ENCODE results near the gene BCL2L13.

BCL2L13 gene

GRCh38 chr22:17739196-17739975 lies 100.8 kb downstream of the BCL2L13 start:
- Histone ChIP-seq H3K9ac (ENCODE audit: insufficient read length, low read depth) (no peak overlapping the region), H3K27me3 (ENCODE audit: insufficient read depth, insufficient read length) (no peaks in the 10 kb centered on the region), H3K4me1 (ENCODE audit: insufficient read depth, insufficient read length) (peaks cover 5% of the 10 kb centered on the region), H3K4me3 (ENCODE audit: insufficient read length, low read depth) (no peak overlapping the region), H3K9me3 (ENCODE audit: insufficient read depth, low read length) (no peaks in the 10 kb centered on the region), H3K36me3 (ENCODE audit: insufficient read depth, insufficient read length, low read length) (peaks cover 22% of the 10 kb centered on the region)
- DNase-seq (ENCODE audit: low read depth, low spot score) = no peak
- no peak for TF ChIP-seq ZNF274 (IDR thresholded peaks at IDR 0.05; ENCODE audit: low read depth, low read length)
- TF ChIP-seq YY1 (IDR thresholded peaks at IDR 0.05; ENCODE audit: insufficient read depth, insufficient read length) = no peak
- TF ChIP-seq SUZ12 (IDR thresholded peaks at IDR 0.05; ENCODE audit: extremely low read depth, insufficient read depth, insufficient read length) = no peak

DNA sequence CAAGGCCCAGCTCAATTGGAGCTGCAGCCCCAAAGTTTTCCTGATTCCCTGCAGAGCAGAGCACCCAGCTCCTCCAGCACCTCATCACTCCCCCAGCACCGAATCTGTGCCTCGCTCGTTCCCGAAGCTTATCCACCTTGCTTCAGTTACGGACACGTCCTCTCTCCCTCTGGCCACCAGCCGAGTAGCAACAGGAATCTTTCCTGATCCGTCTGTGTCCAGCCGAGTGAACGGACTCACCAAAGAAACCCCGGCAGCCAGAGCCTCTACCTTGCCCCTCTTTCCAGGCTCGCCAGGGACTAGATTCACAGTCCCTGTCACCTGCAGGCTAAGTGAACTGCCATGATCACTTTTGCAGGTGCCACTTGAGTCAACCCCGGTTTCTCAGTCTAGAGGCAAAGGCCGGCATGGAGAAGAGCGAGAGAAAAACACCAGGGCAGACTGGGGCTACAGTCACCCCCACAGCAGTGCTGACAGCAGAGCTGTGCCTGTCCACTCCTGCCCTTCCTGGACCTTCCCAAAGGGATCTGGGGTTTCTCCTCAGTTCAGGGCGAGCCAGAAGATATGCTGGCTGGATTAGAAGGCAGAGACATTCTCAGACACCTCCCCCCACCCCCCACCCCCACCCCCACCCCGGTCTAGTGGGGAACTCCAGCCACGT lies 103.4 kb downstream of the BCL2L13 start:
- Histone ChIP-seq H3K27me3 (ENCODE audit: insufficient read depth, insufficient read length) (no peaks in the 10 kb centered on the region), H3K36me3 (ENCODE audit: insufficient read depth, insufficient read length, low read length) (peaks cover 6% of the 10 kb centered on the region), H3K9me3 (ENCODE audit: insufficient read depth, low read length) (no peaks in the 10 kb centered on the region), H3K4me1 (ENCODE audit: insufficient read depth, insufficient read length) (peaks cover 8% of the 10 kb centered on the region), H3K4me3 (ENCODE audit: insufficient read length, low read depth) (no peak overlapping the region), H3K9ac (ENCODE audit: insufficient read length, low read depth) (peak overlapping the region; percentile 32)
- no peak for DNase-seq (ENCODE audit: low read depth, low spot score)
- no peak for TF ChIP-seq ZNF274 (IDR thresholded peaks at IDR 0.05; ENCODE audit: low read depth, low read length)
- TF ChIP-seq SUZ12 (IDR thresholded peaks at IDR 0.05; ENCODE audit: extremely low read depth, insufficient read depth, insufficient read length) = no peak
- no peak for TF ChIP-seq YY1 (IDR thresholded peaks at IDR 0.05; ENCODE audit: insufficient read depth, insufficient read length)

- peaks cover 8% of the 10 kb centered on the region for H3K4me1 ChIP-seq (ENCODE audit: insufficient read depth, insufficient read length)
- peak; percentile 72 for DNase-seq (ENCODE audit: low read depth, low spot score)
- H3K9me3 ChIP-seq (ENCODE audit: insufficient read depth, low read length) = no peaks in the 10 kb centered on the region
- H3K36me3 ChIP-seq (ENCODE audit: insufficient read depth, insufficient read length, low read length) = peaks cover 6% of the 10 kb centered on the region
- TF ChIP-seq YY1 (IDR thresholded peaks at IDR 0.05; ENCODE audit: insufficient read depth, insufficient read length) = no peak
- TF ChIP-seq SUZ12 (IDR thresholded peaks at IDR 0.05; ENCODE audit: extremely low read depth, insufficient read depth, insufficient read length) = no peak
- no peak for TF ChIP-seq ZNF274 (IDR thresholded peaks at IDR 0.05; ENCODE audit: low read depth, low read length)
- H3K27me3 ChIP-seq (ENCODE audit: insufficient read depth, insufficient read length) = no peaks in the 10 kb centered on the region
- H3K9ac ChIP-seq (ENCODE audit: insufficient read length, low read depth) = peak overlapping the region; percentile 17
- no peak overlapping the region for H3K4me3 ChIP-seq (ENCODE audit: insufficient read length, low read depth)
Measured at GRCh38 chr22:17742527-17742902, 104.0 kb downstream of the BCL2L13 start.

DNA sequence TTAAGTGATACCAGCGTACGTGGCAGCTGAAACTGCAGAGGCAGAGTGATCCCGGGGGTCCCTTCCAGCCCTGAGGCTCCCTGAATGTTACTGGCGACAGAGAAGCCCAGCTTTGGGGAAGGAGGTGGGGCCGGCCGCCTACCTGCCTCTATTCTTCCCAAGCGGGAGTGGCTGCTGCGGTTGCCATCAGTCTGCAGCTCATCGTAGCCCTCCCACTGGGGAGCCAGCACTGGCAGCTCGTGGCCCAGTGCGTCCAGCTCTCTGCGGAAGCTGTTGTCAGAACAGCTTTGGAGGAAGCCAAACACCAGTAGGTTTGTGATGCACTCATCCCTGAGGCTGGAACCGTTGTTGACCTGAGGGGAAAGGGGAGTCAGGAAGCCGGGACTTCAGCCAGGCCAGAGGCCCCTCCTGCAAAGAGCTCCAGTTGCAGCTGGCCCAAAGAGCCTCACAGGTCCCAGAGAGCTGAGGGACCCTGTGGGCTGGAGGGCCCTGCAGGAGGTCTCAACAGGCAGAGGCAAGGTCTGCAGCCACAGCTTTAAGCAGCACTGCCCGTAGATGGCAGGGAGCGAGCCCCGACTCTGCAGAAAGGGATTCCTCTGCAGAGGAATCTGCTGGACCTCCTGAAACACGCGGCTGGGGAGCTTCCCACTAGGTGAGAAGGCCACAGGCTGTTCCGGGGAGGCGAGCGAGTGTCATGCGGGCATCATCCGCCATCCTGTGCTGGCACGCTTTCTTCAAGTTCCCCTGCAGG lies 105.3 kb downstream of the BCL2L13 start:
- Histone ChIP-seq H3K4me3 (ENCODE audit: insufficient read length, low read depth) (no peak overlapping the region), H3K9ac (ENCODE audit: insufficient read length, low read depth) (peak overlapping the region; percentile 17)
- TF ChIP-seq SUZ12 (IDR thresholded peaks at IDR 0.05; ENCODE audit: extremely low read depth, insufficient read depth, insufficient read length) = no peak
- TF ChIP-seq YY1 (IDR thresholded peaks at IDR 0.05; ENCODE audit: insufficient read depth, insufficient read length) = no peak
- no peak for TF ChIP-seq ZNF274 (IDR thresholded peaks at IDR 0.05; ENCODE audit: low read depth, low read length)

GRCh38 chr22:17744430-17744829 lies 105.9 kb downstream of the BCL2L13 start:
- H3K9ac ChIP-seq (ENCODE audit: insufficient read length, low read depth) = peak overlapping the region; percentile 17
- no peak overlapping the region for H3K4me3 ChIP-seq (ENCODE audit: insufficient read length, low read depth)
- H3K27me3 ChIP-seq (ENCODE audit: insufficient read depth, insufficient read length) = no peaks in the 10 kb centered on the region
- DNase-seq (ENCODE audit: low read depth, low spot score) = no peak
- no peak for TF ChIP-seq YY1 (IDR thresholded peaks at IDR 0.05; ENCODE audit: insufficient read depth, insufficient read length)
- TF ChIP-seq ZNF274 (IDR thresholded peaks at IDR 0.05; ENCODE audit: low read depth, low read length) = no peak
- no peak for TF ChIP-seq SUZ12 (IDR thresholded peaks at IDR 0.05; ENCODE audit: extremely low read depth, insufficient read depth, insufficient read length)
- no peaks in the 10 kb centered on the region for H3K9me3 ChIP-seq (ENCODE audit: insufficient read depth, low read length)
- H3K36me3 ChIP-seq (ENCODE audit: insufficient read depth, insufficient read length, low read length) = no peaks in the 10 kb centered on the region
- H3K4me1 ChIP-seq (ENCODE audit: insufficient read depth, insufficient read length) = peaks cover 8% of the 10 kb centered on the region

More for the DNA sequence above, 105.3 kb downstream of the BCL2L13 start:
- Histone ChIP-seq H3K4me1 (ENCODE audit: insufficient read depth, insufficient read length) (peaks cover 8% of the 10 kb centered on the region), H3K36me3 (ENCODE audit: insufficient read depth, insufficient read length, low read length) (no peaks in the 10 kb centered on the region), H3K9me3 (ENCODE audit: insufficient read depth, low read length) (no peaks in the 10 kb centered on the region), H3K27me3 (ENCODE audit: insufficient read depth, insufficient read length) (no peaks in the 10 kb centered on the region)
- DNase-seq (ENCODE audit: low read depth, low spot score) = no peak

DNA sequence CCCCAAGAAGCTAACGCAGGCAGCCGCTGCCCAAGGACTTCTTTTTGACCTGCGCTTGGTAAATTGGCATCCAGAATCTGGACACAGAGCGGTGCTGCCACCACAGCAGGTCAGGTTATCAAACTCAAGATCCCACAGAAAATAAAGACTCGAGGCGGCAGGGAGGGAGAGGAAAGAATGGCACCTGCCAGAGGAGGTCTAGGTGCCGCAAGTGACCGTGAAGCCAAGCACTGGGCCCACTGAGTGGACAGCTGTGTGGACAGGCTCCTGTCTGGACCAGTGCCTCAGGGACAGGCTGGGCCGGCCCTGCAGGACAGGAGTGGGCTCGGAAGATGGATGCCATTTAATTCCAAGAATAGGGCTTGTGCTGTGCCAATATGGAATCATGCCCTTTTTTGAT lies 108.4 kb downstream of the BCL2L13 start:
- no peak for DNase-seq (ENCODE audit: low read depth, low spot score)
- H3K4me1 ChIP-seq (ENCODE audit: insufficient read depth, insufficient read length) = peaks cover 7% of the 10 kb centered on the region
- H3K36me3 ChIP-seq (ENCODE audit: insufficient read depth, insufficient read length, low read length) = no peaks in the 10 kb centered on the region
- no peak overlapping the region for H3K9ac ChIP-seq (ENCODE audit: insufficient read length, low read depth)
- H3K4me3 ChIP-seq (ENCODE audit: insufficient read length, low read depth) = no peak overlapping the region
- H3K9me3 ChIP-seq (ENCODE audit: insufficient read depth, low read length) = no peaks in the 10 kb centered on the region
- H3K27me3 ChIP-seq (ENCODE audit: insufficient read depth, insufficient read length) = no peaks in the 10 kb centered on the region
- TF ChIP-seq SUZ12 (IDR thresholded peaks at IDR 0.05; ENCODE audit: extremely low read depth, insufficient read depth, insufficient read length) (no peak), ZNF274 (IDR thresholded peaks at IDR 0.05; ENCODE audit: low read depth, low read length) (no peak), YY1 (IDR thresholded peaks at IDR 0.05; ENCODE audit: insufficient read depth, insufficient read length) (no peak)
